Measurements from ENCODE around the gene PRSS56. TPM values are rescaled to one million over a fixed set of nuclear protein-coding genes. Genes with fewer than 3 reads are reported as not detected.

The PRSS56 gene
- total and polyA plus RNA-seq, 2 of the 13 experiments (the other 11 are each of a cell fraction or from before 2014, with no cell fraction given): not detected

DNA sequence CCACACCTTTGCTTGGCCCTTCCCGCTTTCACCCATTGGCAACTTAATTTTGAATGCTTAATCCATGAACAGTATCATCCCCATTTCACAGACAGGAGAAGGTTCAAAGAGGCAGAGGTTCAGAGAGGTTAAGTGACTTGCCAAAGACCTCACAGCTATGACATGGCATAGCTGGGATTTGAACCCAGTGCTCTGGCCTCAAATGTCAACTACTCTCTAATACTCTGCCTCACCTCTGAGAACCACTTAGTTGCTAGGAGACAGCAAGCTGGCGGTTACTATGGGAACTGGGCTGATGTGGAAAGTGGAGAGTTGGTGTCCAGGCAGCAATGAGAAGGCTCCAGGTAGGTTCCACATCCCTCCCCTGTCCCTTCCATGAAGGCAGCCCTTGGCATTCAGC lies 15.8 kb upstream of the PRSS56 start:
- ChIA-PET POLR2A (no interaction called here), CTCF (ENCODE audit: low intra/inter-chr PET ratio, low total read pairs) (no interaction called here)
- in situ Hi-C loops (cut with HindIII; ENCODE audit: extremely low pct_ligation_motif_present, low pct_unique_long_range_greater_than_20kb) (no loop called here), intact Hi-C loops (cut with micrococcal nuclease; ENCODE audit: unreplicated experiment) (no loop called here)
- H3K4me2 ChIP-seq (ENCODE audit: low read depth, low read length): no peak overlapping the region
- FAIRE-seq (no peak), DNase-seq (ENCODE audit: low spot score) (no peak), ATAC-seq (no peak)
- no peaks in the 10 kb centered on the region for H4K20me1 ChIP-seq (ENCODE audit: insufficient read depth, low read length)
- BruUV-seq (replicated peaks): no TSS peak
- H3K27me3 ChIP-seq (ENCODE audit: control insufficient read depth in 1 of 2, insufficient read depth in 2 of 2, low read length in 2 of 2): peaks cover 18 to 91% of the 10 kb centered on the region in 2 experiments
- TF ChIP-seq, protein P1, sequence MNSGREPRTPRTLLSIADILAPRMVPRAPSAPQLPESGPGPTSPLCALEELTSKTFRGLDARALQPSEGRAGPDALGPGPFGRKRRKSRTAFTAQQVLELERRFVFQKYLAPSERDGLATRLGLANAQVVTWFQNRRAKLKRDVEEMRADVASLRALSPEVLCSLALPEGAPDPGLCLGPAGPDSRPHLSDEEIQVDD (CRISPR knock-in tag; IDR thresholded peaks at IDR 0.05; ENCODE audit: borderline replicate concordance): no peak
- TF ChIP-seq ZNF768 (CRISPR knock-in tag; IDR thresholded peaks at IDR 0.05) (peak; percentile 67; the same call in 1 of the 2 replicates), RFX3 (CRISPR knock-in tag; IDR thresholded peaks at IDR 0.05) (peak; percentile 70; the same call in 1 of the 2 replicates), RFX1 (IDR thresholded peaks at IDR 0.05) (peak; percentile 62)
- TF ChIP-seq, protein P2, sequence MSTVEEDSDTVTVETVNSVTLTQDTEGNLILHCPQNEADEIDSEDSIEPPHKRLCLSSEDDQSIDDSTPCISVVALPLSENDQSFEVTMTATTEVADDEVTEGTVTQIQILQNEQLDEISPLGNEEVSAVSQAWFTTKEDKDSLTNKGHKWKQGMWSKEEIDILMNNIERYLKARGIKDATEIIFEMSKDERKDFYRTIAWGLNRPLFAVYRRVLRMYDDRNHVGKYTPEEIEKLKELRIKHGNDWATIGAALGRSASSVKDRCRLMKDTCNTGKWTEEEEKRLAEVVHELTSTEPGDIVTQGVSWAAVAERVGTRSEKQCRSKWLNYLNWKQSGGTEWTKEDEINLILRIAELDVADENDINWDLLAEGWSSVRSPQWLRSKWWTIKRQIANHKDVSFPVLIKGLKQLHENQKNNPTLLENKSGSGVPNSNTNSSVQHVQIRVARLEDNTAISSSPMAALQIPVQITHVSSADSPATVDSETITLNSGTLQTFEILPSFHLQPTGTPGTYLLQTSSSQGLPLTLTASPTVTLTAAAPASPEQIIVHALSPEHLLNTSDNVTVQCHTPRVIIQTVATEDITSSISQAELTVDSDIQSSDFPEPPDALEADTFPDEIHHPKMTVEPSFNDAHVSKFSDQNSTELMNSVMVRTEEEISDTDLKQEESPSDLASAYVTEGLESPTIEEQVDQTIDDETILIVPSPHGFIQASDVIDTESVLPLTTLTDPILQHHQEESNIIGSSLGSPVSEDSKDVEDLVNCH (CRISPR knock-in tag; IDR thresholded peaks at IDR 0.05): no peak
- TF ChIP-seq, protein P3, sequence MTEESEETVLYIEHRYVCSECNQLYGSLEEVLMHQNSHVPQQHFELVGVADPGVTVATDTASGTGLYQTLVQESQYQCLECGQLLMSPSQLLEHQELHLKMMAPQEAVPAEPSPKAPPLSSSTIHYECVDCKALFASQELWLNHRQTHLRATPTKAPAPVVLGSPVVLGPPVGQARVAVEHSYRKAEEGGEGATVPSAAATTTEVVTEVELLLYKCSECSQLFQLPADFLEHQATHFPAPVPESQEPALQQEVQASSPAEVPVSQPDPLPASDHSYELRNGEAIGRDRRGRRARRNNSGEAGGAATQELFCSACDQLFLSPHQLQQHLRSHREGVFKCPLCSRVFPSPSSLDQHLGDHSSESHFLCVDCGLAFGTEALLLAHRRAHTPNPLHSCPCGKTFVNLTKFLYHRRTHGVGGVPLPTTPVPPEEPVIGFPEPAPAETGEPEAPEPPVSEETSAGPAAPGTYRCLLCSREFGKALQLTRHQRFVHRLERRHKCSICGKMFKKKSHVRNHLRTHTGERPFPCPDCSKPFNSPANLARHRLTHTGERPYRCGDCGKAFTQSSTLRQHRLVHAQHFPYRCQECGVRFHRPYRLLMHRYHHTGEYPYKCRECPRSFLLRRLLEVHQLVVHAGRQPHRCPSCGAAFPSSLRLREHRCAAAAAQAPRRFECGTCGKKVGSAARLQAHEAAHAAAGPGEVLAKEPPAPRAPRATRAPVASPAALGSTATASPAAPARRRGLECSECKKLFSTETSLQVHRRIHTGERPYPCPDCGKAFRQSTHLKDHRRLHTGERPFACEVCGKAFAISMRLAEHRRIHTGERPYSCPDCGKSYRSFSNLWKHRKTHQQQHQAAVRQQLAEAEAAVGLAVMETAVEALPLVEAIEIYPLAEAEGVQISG (CRISPR knock-in tag; IDR thresholded peaks at IDR 0.05): no peak
- no peak overlapping the region for H3K9ac ChIP-seq (ENCODE audit: insufficient read depth, low read depth, low read length)
- H3K9me3 ChIP-seq (ENCODE audit: low read length): no peaks in the 10 kb centered on the region
- no peaks in the 10 kb centered on the region for H3K36me3 ChIP-seq (replicated peaks in 1 of 2; ENCODE audit: control insufficient read depth in 1 of 2, insufficient read depth in 2 of 2, low read length in 2 of 2)
- 69% methylated on average over 2 of the region's 2 CpGs for WGBS (ENCODE audit: low lambda C conversion rate)
- H3K27ac ChIP-seq (ENCODE audit: extremely low read length, insufficient read depth, low read length): no peak overlapping the region
- peaks cover 11% of the 10 kb centered on the region for H3K4me1 ChIP-seq (ENCODE audit: insufficient read depth, low read length)
- no peak overlapping the region for H3K4me3 ChIP-seq (replicated peaks in 1 of 3; ENCODE audit: insufficient read depth in 1 of 3, low read depth in 2 of 3, low read length in 3 of 3)
- no peaks in the 10 kb centered on the region for H3K79me2 ChIP-seq (ENCODE audit: insufficient read depth, low read length)
- H2AFZ ChIP-seq (ENCODE audit: low read length): no peak overlapping the region

All from HepG2 (cell line).